Measurements from ENCODE around the gene PRKRA.

DNA sequence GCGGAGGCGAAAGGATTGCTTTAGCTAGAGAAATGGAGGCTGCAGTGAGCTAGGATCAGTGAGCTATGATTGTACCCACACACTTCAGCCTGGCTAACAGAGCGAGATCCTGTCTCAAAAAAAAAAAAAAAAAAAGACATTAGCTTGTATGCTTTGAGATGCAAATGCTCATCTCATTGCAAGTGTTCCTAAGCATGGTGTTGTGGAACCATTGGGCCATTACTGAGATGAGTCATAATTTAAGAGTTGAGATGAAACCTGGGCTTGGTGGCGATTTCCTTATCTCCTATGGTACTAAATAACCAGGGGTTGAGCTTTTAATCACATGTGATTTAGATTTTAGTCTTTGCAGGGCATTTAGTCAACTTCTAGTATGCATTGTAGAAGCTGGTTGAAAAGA is 31.5 kb upstream of the PRKRA start:
- TF ChIP-seq CTCF (IDR thresholded peaks at IDR 0.05 in 8 of 11, conservative IDR thresholded peaks at IDR 0.05 in 3 of 11) (no peak), POLR2A (IDR thresholded peaks at IDR 0.05) (no peak)

Measured in spleen (tissue), 7 donors.